Measurements from ENCODE around the gene NRL.

GRCh38 chr14:24132976-24133375, 18.2 kb upstream of the NRL start:
- TF ChIP-seq CTCF (conservative IDR thresholded peaks at IDR 0.05; ENCODE audit: low read length) (no peak), EZH2phosphoT487 (IDR thresholded peaks at IDR 0.05; ENCODE audit: borderline replicate concordance, low read depth, low read length) (no peak)
